ENCODE data around the gene ATP10A.

DNA sequence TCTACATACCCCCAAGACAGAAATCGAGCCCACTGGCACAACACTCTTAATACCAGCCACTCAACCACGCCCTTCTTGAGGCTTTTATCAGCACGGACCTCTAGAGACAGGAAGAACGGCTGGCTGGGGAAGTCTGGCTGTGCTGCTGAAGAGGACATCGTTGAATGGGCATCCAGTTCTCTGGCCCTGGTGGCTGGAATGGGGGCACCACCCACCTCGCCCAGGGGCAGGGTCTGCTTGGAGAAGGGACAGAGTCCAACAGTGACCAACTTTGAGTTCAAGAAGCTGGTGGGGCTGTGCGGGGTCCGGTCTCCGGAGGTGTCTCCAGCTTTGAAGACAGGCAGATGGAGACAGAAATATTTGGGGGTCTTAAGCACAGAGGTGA is 77.5 kb downstream of the ATP10A start:
- TF ChIP-seq EZH2 (IDR thresholded peaks at IDR 0.05): no peak
- TF ChIP-seq POLR2AphosphoS5 (IDR thresholded peaks at IDR 0.05; ENCODE audit: borderline replicate concordance, low read depth, low read length): no peak
